Sciatic nerve (tissue), 2 donors: ENCODE measurements around the gene HEATR1. TPM values are rescaled to one million over a fixed set of nuclear protein-coding genes. Genes with fewer than 3 reads are reported as not detected.
A peak's percentile ranks its signal among the peaks of the same experiment; 100 is the strongest.

Source experiments
- ATAC-seq: fragments of 200-7000 bp; cut with Tn5 transposase; one replicate; pipeline ENCODE4 v1.9.1; 2020; ENCODE audit warnings: mild to moderate bottlenecking, moderate library complexity
- DNase-seq: peaks from one replicate; pipeline ENCODE4 v3.0.0-alpha.2; 2020; ENCODE audit warnings: low spot score
- intact Hi-C: fragments of 100-400 bp; cut with DNase I; formaldehyde crosslinking; loops from one replicate; pipeline ENCODE4 v1.14.2; 2022
- total RNA-seq: library from RNA; stranded (reverse); fragmentation: NEBNext Ultra II Directional; extraction: Animal tissue kit (Norgen Biotek cat#: 25700); gene quantifications from one replicate; pipeline ENCODE4 v1.2.1, GENCODE V29; 2021
- donor health status: DM: no; HTN: no; CAD: no.
- donor health status: DM: no; HTN: no; CAD: no.

HEATR1 gene
- total RNA-seq, 1 donor from 2014 or later = 33.7 TPM

DNA sequence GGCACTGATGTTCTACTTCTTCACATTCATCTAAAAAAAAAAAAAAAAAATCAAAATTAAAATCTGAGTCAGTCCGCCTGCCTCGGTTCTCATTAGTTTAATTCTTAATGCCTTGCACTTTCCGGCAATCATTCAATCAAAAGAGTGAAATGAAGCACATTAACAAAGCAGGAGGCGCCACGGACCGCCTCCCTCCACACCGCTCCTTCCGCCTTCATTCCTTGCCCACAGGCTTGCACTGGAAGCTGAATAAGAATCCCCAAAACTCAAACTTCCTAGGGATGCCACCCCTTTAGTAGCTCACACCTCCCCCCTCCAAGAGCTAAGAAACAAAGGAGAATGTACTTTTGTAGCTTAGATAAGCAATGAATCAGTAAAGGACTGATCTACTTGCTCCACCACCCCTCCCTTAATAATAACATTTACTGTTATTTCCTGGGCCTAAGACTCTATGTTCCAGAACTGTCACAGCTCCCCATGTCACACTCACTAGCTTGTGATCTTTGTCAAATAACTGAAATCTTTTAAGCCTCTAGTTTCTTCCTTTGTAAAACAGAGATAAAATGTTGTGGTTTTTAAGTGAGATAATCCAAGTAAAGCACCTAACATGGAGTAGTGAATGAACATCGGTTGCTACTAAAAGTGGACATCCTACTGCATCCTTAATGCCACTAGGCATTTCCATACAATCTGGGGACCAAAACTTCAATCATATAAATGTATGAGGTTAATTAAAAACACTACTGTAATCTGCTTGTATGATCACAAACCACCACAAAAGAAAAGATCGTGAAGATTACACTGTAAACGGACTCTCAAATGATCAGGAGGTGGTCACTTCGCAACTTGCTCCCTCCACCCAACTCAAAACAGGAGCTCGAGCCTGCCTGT, 53.1 kb downstream of the HEATR1 start:
- DNase-seq (no peak), ATAC-seq (no peak)
- intact Hi-C loops = no loop called here

DNA sequence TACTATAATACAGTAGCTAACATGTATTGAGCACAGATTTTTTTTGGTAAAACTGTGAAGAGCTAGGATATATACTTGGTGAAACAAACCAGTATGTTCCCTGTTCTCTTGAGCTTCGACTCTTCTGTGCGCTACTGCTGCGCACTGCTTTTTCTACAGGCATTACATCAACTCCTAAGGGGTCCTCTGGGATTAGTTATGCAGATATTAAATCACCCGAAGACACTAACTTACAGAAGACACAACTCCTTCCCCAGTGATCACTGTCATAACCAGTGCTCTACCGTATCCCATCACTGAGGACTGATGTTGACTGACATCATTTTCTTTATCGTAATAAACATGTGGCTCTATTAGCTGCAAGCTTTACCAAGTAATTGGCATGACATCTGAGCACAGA, 55.9 kb downstream of the HEATR1 start:
- intact Hi-C loops = no loop called here
- DNase-seq (no peak), ATAC-seq (no peak)

DNA sequence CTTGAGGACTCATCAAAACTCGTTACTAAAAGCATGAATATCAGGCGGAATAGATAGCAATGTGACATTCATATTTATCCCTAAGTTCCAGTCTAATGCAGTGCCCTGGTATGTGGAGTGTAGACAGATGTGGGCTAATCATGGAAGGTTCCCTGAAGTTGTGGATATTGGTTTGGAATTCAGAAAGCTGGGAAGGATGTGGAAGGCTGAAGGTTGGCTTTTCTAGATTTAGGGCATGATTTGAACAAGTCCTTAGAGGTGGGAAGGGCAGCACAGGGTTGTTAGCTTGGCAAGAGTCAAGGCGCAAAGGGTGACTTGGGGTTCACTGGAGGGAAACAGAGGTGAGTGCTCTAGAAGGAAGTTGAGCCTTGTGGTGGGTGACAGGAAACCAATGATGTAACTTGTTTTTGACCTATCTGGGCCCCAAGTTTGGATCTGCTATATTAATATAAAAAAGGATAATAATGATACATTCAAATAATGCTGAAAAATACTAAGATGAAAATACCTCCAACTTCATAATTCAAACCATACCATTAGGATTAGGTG, 58.6 kb downstream of the HEATR1 start:
- DNase-seq (no peak), ATAC-seq (no peak)
- intact Hi-C loops = no loop called here

DNA sequence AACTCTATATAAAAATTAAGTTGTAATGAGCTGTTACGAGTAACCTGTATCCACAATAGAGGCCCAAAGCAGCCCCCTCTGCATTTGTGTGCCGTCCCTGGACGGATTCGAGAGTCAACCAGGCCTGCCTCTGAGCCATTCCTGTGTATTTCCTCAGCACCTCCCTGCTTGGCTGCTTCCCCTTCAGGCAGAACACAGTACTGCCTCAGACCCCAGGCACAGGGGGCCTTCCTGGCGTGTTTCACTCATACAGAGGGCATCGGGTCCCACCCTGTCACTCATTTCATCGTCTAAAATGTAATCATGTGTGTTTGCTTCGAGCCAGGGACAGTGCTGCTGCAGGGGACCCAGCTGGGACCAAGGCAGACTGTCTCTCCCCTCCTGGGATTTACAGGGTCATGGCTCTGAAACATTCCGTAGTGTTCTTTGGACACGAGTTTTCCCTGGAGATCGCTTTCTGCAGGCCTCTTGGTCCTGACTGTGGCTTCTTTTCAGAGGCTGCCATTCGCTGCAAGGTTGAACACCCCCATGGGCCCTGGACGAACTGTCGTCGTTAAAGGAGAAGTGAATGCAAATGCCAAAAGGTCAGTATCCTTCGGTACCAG, 61.1 kb downstream of the HEATR1 start:
- no peak for DNase-seq
- intact Hi-C loops = no loop called here
- ATAC-seq = no peak

DNA sequence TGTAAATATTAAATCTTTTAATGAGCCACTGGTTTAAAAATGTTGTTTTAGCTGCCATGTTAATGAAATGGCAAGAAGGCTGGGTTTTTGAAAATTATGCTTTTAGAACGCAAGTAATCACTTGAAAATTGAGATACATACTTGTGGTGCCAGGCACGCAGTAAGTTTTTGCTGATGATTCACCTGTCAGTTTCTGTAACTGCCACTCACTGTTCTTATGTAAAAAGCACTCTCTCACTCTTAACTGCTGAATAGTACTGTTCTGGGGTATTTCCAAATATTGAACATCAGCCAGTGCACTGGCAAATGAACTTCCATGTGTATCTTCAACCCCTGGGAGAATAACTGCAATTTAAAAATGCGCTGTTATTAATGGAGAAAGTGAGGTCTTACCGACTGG, 62.6 kb downstream of the HEATR1 start:
- ATAC-seq (no peak), DNase-seq (no peak)
- intact Hi-C loops = no loop called here

DNA sequence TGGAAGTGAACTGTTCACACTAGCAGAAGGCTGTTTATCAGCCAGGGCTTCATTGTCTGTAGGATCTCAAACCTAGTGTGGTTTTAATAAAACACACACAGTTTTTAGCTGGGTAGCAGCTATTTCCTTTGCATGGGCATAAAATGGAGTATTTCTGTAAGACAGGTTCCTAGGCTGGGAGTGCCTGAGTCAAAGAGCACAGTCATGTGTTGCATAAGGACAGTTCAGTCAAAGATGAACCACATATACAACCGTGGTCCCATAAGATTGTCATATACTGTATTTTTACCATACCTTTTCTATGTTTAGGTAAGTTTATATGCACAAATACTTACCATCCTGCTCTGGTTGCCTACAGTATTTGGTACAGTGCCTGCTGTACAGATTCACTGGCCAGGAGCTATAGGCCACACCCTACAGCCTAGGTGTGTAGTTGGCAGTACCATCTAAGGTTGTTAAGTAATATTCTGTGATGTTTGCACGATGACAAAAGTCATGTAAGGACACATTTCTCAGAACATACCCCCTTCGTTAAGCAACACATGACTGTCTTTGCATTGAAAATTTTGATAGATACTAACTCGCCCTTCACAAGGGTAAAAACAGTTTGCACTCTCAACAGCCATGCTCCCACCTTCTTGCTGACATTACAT, 63.4 kb downstream of the HEATR1 start:
- intact Hi-C loops = no loop called here
- DNase-seq (no peak), ATAC-seq (no peak)

DNA sequence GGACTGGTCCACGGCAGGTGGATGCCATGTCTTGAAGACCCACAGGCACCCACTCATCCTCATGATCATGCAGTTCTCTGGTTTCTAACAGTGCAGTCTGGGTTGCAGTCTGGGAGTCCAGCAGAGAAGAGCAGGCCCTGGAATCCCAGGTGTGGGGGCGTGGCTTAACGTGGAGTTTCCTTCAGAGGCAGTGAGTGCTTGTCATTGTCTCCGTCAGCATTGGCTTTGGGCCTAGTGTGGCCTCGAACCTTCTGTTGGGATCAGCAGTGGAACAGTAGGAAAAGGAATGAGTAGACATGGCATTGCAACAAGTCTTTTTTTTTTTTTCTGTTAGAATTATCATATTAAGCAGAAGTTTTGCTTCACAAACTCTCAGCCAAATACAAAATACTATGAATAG, 67.8 kb downstream of the HEATR1 start:
- DNase-seq (no peak), ATAC-seq (no peak)
- intact Hi-C loops = no loop called here

DNA sequence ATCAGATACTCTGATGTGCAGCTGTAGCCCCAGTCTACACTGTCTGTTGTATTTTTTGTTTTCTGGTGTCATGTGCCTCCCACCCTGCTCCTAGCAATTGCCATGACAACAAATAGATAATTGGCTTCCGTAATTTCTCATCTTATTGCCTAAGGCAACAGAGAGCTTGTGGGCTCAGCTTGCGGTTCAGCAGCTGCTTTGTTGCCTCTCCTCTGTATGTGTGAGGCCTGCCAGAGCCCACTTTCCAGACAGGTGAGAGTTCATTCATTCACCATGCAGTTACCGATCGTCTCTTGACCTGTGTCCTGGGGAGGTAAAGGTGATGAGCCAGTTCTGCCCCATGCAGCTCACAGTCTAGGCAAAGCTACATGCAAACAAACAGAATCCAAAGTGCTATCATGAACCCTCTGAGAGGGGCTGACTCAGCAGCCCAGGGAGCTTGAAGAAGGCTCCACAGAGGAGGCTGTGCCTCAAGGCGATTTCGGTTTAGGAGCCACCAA, 68.6 kb downstream of the HEATR1 start:
- intact Hi-C loops = no loop called here
- DNase-seq (no peak), ATAC-seq (no peak)

DNA sequence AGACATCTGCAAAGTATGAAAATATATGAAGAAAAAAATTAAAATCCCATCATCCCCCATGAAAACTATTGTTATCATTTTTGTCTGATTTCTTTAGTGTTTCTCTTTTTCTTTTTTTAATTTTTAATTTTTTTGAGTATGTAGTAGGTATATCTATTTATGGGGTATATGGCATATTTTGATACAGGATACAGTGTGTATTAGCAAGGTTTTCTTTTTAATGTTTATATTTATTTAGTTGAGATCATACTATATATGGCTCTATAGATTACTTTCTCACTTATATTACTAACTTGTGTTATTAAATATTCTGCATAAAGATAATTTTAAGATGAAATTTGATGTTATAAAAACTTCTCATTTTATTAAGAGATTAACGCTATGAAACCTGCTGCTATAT, 69.1 kb downstream of the HEATR1 start:
- DNase-seq (no peak), ATAC-seq (no peak)
- intact Hi-C loops = no loop called here

DNA sequence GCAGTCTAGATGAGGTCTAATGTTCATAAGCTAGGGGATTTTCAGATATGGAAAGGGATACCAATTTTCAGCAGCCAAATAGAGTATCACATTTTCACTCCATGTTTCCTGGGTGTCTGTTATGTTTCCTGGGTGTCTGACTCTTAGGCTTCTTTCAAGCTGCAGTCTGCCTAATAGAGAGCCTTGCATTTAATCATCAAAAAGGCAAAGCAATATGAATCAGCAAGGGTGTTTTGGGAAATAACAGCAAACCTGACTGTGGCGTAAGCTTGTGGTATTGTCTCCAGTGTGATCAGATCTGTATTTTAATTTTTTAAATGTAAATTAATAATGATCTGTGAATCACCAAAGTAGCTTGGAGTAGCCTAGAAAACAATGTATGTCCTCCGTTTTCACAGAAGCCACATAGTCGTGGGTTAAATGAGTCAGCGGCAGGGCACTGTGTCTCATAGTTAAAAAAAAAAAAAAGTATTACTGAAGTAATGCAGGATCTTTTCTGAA, 70.1 kb downstream of the HEATR1 start:
- DNase-seq (no peak), ATAC-seq (no peak)
- intact Hi-C loops = no loop called here

DNA sequence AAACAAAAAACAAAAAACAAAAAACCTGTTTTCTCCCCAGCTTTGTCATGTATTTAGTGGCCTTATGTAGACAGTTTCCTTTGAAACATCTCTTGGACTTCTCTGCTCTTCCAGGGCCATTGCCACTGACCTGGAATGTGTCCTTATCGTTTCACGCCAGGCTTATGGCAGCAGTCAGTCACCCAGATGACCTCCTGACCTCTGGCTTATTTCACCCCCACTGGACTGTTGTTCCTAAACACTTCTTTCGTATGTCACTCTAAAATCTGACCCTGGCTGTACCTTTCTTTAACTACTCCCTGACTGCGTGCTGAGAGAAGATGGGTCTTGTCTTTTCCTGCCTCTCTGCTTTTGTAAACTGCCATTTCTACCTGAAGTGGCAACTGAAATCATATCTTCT, 71.5 kb downstream of the HEATR1 start:
- ATAC-seq = no peak
- intact Hi-C loops = no loop called here
- DNase-seq = no peak

DNA sequence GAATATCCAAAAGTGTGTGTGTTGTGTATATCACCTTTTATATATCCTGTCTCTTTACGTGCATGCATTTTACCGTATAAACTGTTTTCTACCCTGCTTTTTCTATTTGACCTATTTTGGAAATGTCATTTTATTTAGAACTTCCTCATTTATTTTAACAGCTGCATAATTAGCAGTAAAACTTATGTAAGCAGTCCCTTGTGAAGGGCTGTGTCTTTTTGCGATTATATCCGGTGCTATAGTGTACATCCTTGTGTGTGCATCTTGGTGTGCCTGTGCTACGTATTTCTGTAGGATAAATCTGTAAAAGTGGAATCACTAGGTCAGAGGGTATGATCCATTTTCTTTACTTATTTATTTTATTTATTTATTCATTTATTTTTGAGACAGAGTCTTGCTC, 73.4 kb downstream of the HEATR1 start:
- intact Hi-C loops = no loop called here
- DNase-seq (no peak), ATAC-seq (no peak)

DNA sequence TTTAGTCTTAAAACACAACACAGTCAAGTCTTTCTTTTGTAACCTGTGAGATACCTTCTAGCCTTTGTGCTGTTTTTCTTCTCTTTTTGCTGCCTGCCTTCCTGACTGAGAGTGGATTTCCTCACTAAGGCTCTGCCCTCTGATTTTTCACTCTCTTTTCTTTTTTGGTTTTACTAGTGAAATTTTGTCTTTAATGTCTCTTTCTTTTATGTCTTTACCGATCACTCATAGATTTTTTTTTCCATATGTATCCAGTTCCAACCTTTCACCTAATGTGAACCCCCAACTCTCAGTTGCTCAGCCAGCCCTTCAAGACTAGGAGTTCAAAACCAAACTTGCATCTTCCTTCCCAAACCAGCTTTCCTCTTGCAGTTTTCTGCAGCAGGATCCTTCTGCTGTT, 74.0 kb downstream of the HEATR1 start:
- ATAC-seq = no peak
- intact Hi-C loops = no loop called here
- DNase-seq = no peak

DNA sequence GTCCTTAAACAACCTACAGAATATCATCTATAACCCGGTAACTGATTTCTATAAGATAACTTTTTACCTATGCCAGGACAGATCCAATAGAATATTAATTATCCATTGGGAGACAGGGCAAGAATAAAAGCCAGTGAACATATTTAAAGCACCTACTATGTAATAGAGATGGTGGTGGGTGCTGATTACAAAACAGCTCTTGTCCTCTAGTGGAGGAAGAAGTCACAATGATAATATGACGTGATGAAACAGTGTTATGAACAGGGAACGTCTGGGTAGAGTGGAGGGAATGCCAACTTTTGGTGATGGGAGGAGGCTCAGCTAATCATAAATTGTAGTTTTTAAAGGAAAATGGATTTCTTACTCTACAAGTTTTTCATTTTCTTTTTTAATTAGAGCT, 78.2 kb downstream of the HEATR1 start:
- DNase-seq = no peak
- intact Hi-C loops = no loop called here
- ATAC-seq = no peak

DNA sequence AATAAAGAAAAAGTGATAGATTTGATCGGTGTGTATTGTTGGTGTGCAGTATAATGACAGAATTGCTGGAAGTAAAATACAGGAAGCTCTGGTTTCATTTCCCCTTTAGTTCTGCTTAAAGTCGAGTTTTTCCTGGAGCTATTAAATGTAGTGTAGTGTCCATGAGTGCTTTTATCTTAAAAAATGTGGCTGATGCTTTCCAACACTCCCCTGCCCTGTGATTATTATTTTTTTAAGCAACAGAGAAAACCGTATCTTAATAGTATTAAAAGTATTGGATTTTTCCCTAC, 79.5 kb downstream of the HEATR1 start:
- DNase-seq (no peak), ATAC-seq (no peak)
- intact Hi-C loops = no loop called here

DNA sequence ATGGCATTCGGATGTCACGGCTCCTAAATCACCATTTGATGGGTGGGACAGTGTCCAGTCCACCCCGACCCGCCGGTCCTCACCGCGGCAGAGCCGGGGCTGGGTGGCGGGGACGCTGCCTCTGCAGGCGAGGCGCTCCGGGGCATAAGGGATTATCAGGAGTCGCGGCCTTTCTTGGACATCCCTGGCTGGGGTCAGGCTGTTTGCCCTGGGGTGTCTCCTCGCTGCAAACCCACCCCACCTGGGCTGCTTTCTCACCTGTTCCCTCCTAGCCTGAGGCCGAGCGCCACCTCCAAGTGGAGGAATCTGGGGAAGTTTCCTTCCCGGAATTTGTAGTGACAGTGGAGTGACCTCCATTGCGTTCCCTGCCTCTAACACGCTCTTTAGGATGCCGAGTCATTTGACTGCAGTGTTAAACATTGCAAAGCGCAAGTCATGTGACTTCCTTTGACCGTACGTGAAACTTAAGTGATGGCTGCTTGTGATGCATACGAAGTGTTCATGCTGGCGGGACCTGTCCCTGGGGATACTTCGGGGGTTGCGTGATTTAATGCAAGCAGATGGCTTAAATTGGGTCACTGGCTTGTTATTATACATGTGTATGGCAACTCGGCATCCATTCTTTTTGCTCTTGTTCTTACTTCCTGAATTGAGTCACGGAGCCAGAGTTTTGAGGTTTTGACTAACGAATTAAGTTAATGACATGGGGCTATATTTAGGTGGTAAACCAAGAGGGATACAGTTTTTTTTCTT, 80.0 kb downstream of the HEATR1 start:
- ATAC-seq (peak; percentile 68), DNase-seq (peak; percentile 63)
- intact Hi-C loops = no loop called here

DNA sequence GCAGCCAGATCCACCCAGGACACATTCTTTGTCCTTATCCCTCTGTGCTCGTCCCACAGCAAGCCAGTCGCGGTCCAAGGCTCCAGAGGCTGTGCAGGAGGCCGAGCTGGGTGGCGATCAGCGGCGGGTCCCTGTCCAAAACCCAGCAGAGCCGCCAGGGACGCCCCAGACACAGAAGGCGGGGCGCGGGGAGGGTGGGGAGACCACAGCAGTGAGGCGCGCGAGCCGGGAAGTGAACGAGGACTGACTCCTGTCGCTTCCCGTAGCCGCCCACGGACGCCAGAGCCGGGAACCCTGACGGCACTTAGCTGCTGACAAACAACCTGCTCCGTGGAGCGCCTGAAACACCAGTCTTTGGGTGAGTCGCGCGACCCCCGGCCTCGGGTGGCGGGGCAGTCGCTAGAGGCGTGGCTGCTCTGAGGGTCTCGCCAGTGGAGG, 80.6 kb downstream of the HEATR1 start, which contains the start of gene LGALS8:
TSS of gene LGALS8 (plus strand) at position 279 of the 438 bp plus-strand sequence. CDS start 2,089 bp downstream, outside the sequence.
- intact Hi-C loops = no loop called here
- ATAC-seq = peak; percentile 97
- DNase-seq = peak; percentile 94

DNA sequence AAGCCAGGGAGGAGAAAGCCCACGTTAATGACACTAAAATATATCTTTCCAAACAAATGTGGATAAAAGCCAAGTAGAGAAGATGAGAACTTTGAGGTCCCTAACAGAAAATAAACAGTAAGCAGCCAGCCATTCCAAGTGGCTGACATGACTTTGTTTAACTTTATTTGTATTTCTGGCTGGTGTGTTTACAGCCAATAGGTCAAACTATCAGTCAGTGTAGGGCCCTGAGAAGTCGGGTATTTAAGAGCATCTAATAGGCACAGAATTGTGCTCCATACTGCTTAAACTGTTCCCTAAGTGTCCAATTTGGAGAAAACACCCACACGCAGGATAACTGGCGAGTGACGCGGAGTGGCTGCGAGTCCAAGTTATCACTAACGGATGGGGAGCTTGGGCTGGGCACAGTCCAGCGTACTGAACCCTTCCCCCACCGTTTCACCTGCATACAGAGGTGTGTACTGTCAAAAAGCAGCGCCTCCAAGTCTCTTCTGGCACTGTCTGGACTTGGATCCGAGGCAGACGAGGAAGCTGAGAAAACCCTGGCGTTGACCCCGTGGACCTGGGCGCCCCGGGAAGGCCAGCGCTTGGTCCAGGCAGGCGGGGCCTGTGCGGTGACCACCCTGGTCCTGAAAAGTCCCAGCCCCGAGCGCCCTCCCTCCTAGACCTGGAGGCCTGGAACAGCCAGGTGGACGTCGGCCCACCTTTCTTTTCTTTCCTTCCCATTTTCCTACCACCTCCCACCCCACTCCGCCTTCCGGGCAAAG, 81.2 kb downstream of the HEATR1 start:
- DNase-seq (peak; percentile 67), ATAC-seq (peak; percentile 72)
- intact Hi-C loops = no loop called here
